PC-3 (cell line): ENCODE data around the gene ZCWPW2. TPM values are rescaled to one million over a fixed set of nuclear protein-coding genes. Genes with fewer than 3 reads are reported as not detected.

ENCODE experiments used
- ATAC-seq: fragments of 200-7000 bp; cut with Tn5 transposase; 2 replicates; pipeline ENCODE4 v1.9.1; 2020; ENCODE audit warnings: mild to moderate bottlenecking, moderate library complexity
- BruUV-seq: library from RNA; stranded (reverse); fragments of 400-500 nt; replicated peaks from 2 replicates; lab custom pipeline; 2021; lab: Mats Ljungman, UMichigan
- CTCF ChIA-PET: fragments of 300-600 bp; sonication (Branson Sonifier 250); formaldehyde crosslinking; loops from one replicate; lab custom pipeline; 2022; ENCODE audit warnings: antibody characterized with exemption; lab: Charles Lee
- POLR2A ChIA-PET: fragments of 300-600 bp; sonication (Branson Sonifier 250); formaldehyde crosslinking; loops from one replicate; lab custom pipeline; 2022; ENCODE audit warnings: antibody characterized with exemption; ENCODE audit not compliant: unreplicated experiment; lab: Charles Lee
- DNase-seq: peaks from one replicate; pipeline ENCODE4 v3.0.0-alpha.2; 2015
- H2AFZ ChIP-seq: fragments of 300-600 bp; sonication (generic); 2 replicates; pipeline ENCODE4 v1.6.0; 2016; ENCODE audit warnings: antibody characterized with exemption, low read length
- H3F3A ChIP-seq: fragments of 300-600 bp; sonication (generic); one replicate; pipeline ENCODE4 v1.6.0; 2017; ENCODE audit warnings: antibody characterized with exemption, low read length, control low read depth, mild to moderate bottlenecking; ENCODE audit not compliant: unreplicated experiment
- H3K27ac ChIP-seq: fragments of 300-600 bp; sonication (generic); 2 replicates; pipeline ENCODE4 v1.5.1; 2016; ENCODE audit warnings: mild to moderate bottlenecking, low read length
- H3K27me3 ChIP-seq: fragments of 300-600 bp; sonication (generic); 2 replicates; pipeline ENCODE4 v1.6.1; 2016; ENCODE audit warnings: low read length, mixed read lengths
- H3K36me3 ChIP-seq: fragments of 300-600 bp; sonication (generic); 2 replicates; pipeline ENCODE4 v1.6.1; 2016; ENCODE audit warnings: low read depth, mixed run types, low read length, mixed read lengths
- H3K4me1 ChIP-seq: fragments of 300-600 bp; sonication (generic); 2 replicates; pipeline ENCODE4 v1.5.1; 2016; ENCODE audit warnings: low read length; ENCODE audit not compliant: insufficient read depth
- H3K4me2 ChIP-seq: fragments of 300-600 bp; sonication (generic); 2 replicates; pipeline ENCODE4 v1.6.0; 2016; ENCODE audit warnings: low read length
- H3K4me3 ChIP-seq: fragments of 300-600 bp; sonication (generic); 2 replicates; pipeline ENCODE4 v1.5.1; 2016; ENCODE audit warnings: mild to moderate bottlenecking, low read length, mixed read lengths
- H3K79me2 ChIP-seq: fragments of 300-600 bp; sonication (generic); 2 replicates; pipeline ENCODE4 v1.6.1; 2017; ENCODE audit warnings: low read length, mixed read lengths
- H3K9ac ChIP-seq: fragments of 300-600 bp; sonication (generic); 2 replicates; pipeline ENCODE4 v1.6.0; 2016; ENCODE audit warnings: mild to moderate bottlenecking, low read length
- H3K9me2 ChIP-seq: fragments of 300-600 bp; sonication (generic); replicated peaks from 2 replicates; pipeline ENCODE4 v1.6.1; 2016; ENCODE audit warnings: mixed run types, low read length, mixed read lengths
- H3K9me3 ChIP-seq: fragments of 300-600 bp; sonication (generic); 2 replicates; pipeline ENCODE4 v1.6.1; 2016; ENCODE audit warnings: low read length, mixed read lengths
- H4K20me1 ChIP-seq: fragments of 300-600 bp; sonication (generic); 2 replicates; pipeline ENCODE4 v1.6.1; 2016; ENCODE audit warnings: low read length, mixed read lengths
- EZH2 ChIP-seq: fragments of 300-600 bp; sonication (generic); IDR thresholded peaks from one replicate; pipeline ENCODE4 v1.6.1; 2017; ENCODE audit warnings: antibody characterized with exemption, mild to moderate bottlenecking, low read length; ENCODE audit not compliant: unreplicated experiment
- EZH2phosphoT487 ChIP-seq: fragments of 300-600 bp; sonication (generic); IDR thresholded peaks from 2 replicates; pipeline ENCODE4 v1.6.1; 2018; ENCODE audit warnings: mild to moderate bottlenecking, antibody characterized with exemption, low read length, borderline replicate concordance
- intact Hi-C: fragments of 100-400 bp; cut with micrococcal nuclease; formaldehyde crosslinking; loops from 2 replicates; pipeline ENCODE4 v1.9.0; 2023
- total RNA-seq: library from RNA; depleted of rRNA; stranded (reverse); fragments of >200 nt; gene quantifications from 2 replicates; pipeline ENCODE4 v1.2.3, GENCODE V29; 2014
- TF ChIP-seq, protein P1 (sequence below): fragments of 300-600 bp; sonication (generic); conservative IDR thresholded peaks from 2 replicates; pipeline ENCODE4 v1.5.1; 2017; ENCODE audit warnings: antibody characterized with exemption, low read depth, mild to moderate bottlenecking, low read length

The ZCWPW2 gene
- total RNA-seq, 1 experiment from 2014 or later: not detected

DNA sequence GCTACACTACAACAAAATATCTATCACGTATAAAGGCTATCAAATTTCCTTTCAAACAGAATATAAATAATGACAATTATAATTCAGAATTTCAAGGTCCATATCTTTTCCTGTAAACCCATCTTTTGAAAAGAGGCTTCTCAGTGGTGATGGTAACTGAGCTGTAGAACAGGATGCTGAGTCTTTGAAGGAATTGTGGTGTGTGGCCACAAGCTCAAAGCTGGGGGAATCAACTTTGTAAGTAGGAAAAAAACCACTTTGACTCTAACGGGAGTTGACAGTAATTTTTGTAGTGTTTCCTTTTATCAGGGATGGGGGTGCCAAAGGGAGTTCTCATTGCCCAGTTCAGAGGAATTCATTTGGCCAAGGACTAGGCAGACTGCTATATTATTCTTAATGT is 13.3 kb upstream of the ZCWPW2 start:
- Histone ChIP-seq H3K4me1 (no peaks in the 10 kb centered on the region), H3K9me3 (no peaks in the 10 kb centered on the region), H3K4me2 (no peak overlapping the region), H4K20me1 (no peaks in the 10 kb centered on the region), H3K36me3 (peaks cover 26% of the 10 kb centered on the region), H3K27ac (no peak overlapping the region), H3K79me2 (no peaks in the 10 kb centered on the region), H3K9me2 (no peaks in the 10 kb centered on the region), H3F3A (no peaks in the 10 kb centered on the region), H2AFZ (no peak overlapping the region), H3K9ac (no peak overlapping the region), H3K27me3 (no peaks in the 10 kb centered on the region), H3K4me3 (no peak overlapping the region)
- DNase-seq (no peak), ATAC-seq (no peak)
- intact Hi-C loops: no loop called here
- ChIA-PET POLR2A (no interaction called here), CTCF (no interaction called here)
- BruUV-seq: no TSS peak
- TF ChIP-seq, protein P1, sequence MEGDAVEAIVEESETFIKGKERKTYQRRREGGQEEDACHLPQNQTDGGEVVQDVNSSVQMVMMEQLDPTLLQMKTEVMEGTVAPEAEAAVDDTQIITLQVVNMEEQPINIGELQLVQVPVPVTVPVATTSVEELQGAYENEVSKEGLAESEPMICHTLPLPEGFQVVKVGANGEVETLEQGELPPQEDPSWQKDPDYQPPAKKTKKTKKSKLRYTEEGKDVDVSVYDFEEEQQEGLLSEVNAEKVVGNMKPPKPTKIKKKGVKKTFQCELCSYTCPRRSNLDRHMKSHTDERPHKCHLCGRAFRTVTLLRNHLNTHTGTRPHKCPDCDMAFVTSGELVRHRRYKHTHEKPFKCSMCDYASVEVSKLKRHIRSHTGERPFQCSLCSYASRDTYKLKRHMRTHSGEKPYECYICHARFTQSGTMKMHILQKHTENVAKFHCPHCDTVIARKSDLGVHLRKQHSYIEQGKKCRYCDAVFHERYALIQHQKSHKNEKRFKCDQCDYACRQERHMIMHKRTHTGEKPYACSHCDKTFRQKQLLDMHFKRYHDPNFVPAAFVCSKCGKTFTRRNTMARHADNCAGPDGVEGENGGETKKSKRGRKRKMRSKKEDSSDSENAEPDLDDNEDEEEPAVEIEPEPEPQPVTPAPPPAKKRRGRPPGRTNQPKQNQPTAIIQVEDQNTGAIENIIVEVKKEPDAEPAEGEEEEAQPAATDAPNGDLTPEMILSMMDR: no peak
- TF ChIP-seq EZH2phosphoT487: no peak
- TF ChIP-seq EZH2: no peak

DNA sequence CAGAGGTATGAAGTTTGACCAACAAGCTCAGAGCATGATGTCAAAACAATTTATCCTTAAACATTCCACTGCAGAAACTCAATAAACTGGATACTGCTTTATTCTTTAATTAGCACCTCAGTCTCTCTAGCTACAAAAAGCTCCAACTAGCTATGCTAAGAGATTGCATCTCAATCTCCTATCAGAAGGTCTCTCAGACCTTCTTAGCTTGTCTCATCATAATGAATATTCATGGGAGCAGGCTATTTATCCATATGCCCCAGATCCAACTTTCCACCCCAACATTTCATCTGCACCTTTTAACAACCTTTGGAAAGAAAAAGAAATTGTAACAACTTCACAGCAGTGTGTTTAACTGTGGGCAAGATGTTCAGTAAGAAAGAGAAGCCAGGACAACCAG is 11.3 kb upstream of the ZCWPW2 start:
- ChIA-PET CTCF (no interaction called here), POLR2A (no interaction called here)
- H3K27me3 ChIP-seq: no peaks in the 10 kb centered on the region
- DNase-seq (no peak), ATAC-seq (no peak)
- no peak overlapping the region for H2AFZ ChIP-seq
- peaks cover 26% of the 10 kb centered on the region for H3K36me3 ChIP-seq
- no peaks in the 10 kb centered on the region for H4K20me1 ChIP-seq
- H3F3A ChIP-seq: no peaks in the 10 kb centered on the region
- intact Hi-C loops: no loop called here
- H3K4me1 ChIP-seq: no peaks in the 10 kb centered on the region
- H3K9ac ChIP-seq: no peak overlapping the region
- H3K27ac ChIP-seq: no peak overlapping the region
- no peaks in the 10 kb centered on the region for H3K9me3 ChIP-seq
- peaks cover 10% of the 10 kb centered on the region for H3K79me2 ChIP-seq
- TF ChIP-seq, protein P1: no peak
- TF ChIP-seq EZH2 (no peak), EZH2phosphoT487 (no peak)
- H3K4me3 ChIP-seq: no peak overlapping the region
- BruUV-seq: no TSS peak
- H3K9me2 ChIP-seq: no peaks in the 10 kb centered on the region
- H3K4me2 ChIP-seq: no peak overlapping the region

DNA sequence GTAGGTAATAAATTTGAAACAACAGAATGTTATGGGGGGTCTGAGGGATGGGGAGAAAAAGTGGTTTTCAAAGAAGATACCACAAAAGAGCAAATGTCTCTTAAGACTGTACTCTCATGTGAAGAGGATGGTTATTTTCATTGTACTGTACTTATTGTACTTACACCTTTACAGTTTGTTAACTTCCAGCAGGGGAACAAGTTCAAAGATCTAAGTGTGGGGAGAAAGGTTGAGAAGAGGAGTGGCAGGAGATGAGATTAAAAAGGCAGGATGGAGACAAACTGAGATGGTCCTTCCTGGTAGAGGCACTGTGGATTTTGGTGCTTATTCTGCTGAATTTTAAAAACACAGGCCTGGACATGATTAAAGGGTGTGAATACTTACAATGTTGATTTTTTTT is 5.4 kb upstream of the ZCWPW2 start:
- Histone ChIP-seq H3K9me2 (no peaks in the 10 kb centered on the region), H4K20me1 (peaks cover 19% of the 10 kb centered on the region), H3K9ac (no peak overlapping the region), H3K27me3 (no peaks in the 10 kb centered on the region), H3K27ac (no peak overlapping the region), H3K4me2 (no peak overlapping the region), H3K79me2 (peaks cover 68% of the 10 kb centered on the region), H3K4me1 (peaks cover 27% of the 10 kb centered on the region), H3K9me3 (no peaks in the 10 kb centered on the region), H3K4me3 (no peak overlapping the region), H3K36me3 (peaks cover 11% of the 10 kb centered on the region), H2AFZ (no peak overlapping the region), H3F3A (no peaks in the 10 kb centered on the region)
- no peak for TF ChIP-seq EZH2
- TF ChIP-seq EZH2phosphoT487: no peak
- TF ChIP-seq, protein P1: no peak
- DNase-seq: no peak
- no peak for ATAC-seq
- POLR2A ChIA-PET: no interaction called here
- CTCF ChIA-PET: no interaction called here
- intact Hi-C loops: no loop called here
- BruUV-seq: no TSS peak
